HG03565 (cell line): ENCODE data around the gene ARIH2.
A peak's percentile ranks its signal among the peaks of the same experiment; 100 is the strongest.

ENCODE experiments used
- ATAC-seq: cut with Tn5 transposase; IDR thresholded peaks from one replicate; pipeline ENCODE4 v1.9.1; 2021; ENCODE audit warnings: mild to moderate bottlenecking, moderate library complexity; ENCODE audit not compliant: unreplicated experiment

ARIH2 gene

GRCh38 chr3:49017971-49018706, 99.5 kb downstream of the ARIH2 start, which contains the start of gene DALRD3:
DALRD3 (minus strand) TSS chr3:49018580; CDS start chr3:49018564, 16 bp downstream.
- ATAC-seq: no peak

DNA sequence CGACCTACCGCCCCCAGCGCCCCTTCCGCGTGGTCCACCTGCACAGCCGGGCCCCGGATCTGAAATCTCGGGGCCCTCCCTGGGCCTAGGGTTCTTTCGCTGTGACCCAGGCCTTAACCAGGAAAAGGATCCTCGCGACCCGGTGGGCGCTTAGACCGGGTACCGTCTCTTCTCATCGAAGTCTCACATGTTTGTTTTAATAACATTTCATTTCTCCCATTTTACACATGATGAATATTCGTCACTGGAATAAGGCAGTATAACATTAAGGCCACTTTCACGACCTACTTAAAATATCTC, 100.0 kb downstream of the ARIH2 start:
- no peak for ATAC-seq

DNA sequence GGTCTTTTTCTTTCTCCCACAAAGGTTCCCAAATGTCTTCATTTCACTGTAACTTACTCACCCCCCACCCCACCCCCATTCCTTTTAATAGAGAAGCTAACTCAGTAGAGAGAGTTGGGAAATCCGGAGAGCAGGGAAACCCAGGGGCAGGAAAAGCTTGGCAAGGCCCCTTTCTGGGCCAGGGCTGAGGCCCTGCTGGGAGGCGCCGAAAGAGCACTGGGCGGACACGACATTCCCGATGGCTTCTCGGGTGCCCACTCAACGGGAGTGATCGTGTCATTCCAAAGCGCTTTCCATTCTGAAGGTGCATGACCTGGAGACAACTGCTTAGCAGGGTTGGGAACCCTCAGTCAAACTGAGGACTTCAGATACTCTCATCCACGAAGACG, 101.3 kb downstream of the ARIH2 start:
- ATAC-seq: no peak

- ATAC-seq: no peak
Observed at GRCh38 chr3:49020330-49021212, 101.9 kb downstream of the ARIH2 start.

DNA sequence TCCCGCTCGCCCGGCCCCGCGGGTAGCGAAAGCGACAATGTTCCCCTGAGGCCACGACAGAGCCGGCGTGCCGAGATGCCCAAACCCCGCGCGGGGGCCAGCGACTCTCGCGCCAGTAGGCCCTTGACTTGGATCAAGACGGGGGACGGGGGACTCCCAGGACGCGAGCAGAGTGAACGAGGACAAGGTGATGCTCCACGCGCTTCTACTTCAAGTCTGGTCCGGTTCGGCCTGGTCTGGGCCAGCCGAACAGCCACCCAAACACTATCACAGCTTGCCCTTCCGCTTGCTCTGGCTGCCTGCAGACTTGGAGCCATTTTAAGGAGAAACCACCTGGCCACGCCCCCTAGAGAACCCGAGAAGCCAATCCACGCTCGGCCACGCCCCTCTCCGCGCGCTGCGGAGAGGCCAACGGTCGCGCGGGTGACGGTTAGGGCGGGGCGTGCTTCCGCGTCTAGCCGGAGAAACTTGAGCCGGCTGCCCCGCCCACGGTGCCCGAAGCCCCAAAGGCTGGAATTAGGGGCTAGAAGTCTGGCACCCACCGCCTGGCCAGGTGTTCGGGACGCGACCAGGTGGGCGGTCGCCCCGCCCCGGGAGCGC, 102.7 kb downstream of the ARIH2 start:
- ATAC-seq: peak; percentile 34

DNA sequence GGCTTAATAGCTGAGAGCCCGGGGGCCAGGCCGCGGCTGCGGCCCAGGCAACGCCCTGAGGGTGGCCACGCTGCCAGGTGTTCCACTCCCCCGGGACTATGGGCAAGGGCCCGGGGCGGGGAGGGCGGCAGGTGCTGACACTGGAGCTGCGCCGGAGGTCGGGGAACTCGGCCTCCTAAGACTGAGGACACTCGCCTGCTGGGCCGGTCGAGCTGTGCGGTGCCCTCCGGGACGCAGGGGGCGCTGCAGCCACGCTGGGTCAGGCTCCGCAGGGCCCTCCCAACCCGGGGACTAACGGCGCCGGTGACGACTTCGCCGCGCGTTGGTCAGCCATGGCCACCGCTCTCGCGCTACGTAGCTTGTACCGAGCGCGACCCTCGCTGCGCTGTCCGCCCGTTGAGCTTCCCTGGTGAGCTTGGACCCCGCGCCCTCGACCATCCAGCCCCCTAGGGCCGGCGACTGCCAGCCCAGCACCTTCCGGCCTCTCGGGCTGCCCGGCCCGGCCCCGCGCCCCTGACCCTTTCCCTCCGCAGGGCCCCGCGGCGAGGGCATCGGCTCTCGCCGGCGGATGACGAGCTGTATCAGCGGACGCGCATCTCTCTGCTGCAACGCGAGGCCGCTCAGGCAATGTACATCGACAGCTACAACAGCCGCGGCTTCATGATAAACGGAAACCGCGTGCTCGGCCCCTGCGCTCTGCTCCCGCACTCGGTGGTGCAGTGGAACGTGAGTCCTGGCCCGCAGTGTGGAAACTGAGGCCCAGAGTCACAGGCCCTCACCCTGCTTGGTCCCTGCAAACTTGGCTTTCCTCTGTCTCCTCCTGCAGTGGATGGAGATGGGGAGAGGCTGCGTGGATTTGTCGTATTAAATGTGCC, 103.4 kb downstream of the ARIH2 start, which contains the start of gene NDUFAF3:
NDUFAF3 (plus strand) TSS at position 309 of the 875 bp plus-strand sequence; CDS start at position 333, 24 bp downstream.
- ATAC-seq: peak; percentile 39

DNA sequence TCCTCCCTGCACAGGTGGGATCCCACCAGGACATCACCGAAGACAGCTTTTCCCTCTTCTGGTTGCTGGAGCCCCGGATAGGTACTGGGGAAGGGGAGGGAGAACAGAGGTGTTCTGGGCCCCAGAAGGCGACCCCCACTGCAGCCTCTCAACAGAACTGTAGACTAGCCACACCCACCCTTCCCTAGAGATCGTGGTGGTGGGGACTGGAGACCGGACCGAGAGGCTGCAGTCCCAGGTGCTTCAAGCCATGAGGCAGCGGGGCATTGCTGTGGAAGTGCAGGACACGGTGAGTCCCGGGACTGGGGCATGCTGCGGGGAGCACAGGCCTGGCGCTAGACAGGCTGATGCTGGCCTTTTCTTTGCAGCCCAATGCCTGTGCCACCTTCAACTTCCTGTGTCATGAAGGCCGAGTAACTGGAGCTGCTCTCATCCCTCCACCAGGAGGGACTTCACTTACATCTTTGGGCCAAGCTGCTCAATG, 104.1 kb downstream of the ARIH2 start:
- ATAC-seq: no peak

- no peak for ATAC-seq
Observed at GRCh38 chr3:49023775-49024174, 105.1 kb downstream of the ARIH2 start.

- ATAC-seq: no peak
Observed at GRCh38 chr3:49024449-49024848, 105.8 kb downstream of the ARIH2 start.

- ATAC-seq: no peak
Observed at GRCh38 chr3:49025005-49025792, 106.6 kb downstream of the ARIH2 start.

GRCh38 chr3:49025793-49026520, 107.3 kb downstream of the ARIH2 start:
- no peak for ATAC-seq

- ATAC-seq: no peak
Observed at GRCh38 chr3:49026536-49026935, 107.9 kb downstream of the ARIH2 start.

DNA sequence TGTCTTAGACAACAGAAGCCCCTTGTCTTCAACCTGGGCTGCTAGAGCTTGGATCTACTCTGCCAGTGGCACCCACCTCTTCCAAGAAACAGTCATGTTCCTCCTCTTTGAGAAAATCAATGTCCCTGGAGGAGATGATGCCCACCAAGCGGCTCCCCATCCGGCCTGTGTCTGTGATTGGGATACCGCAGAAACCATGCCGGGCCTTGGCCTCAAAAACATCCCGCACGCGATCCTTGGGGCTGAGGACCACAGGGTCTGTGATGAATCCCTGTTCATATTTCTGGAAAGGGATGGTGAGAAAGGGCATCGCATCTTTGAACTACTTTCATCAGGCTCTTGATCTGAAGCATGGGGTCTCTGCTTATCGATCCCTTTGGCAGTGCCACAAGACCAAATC, 109.0 kb downstream of the ARIH2 start:
- no peak for ATAC-seq

GRCh38 chr3:49028298-49028672, 109.6 kb downstream of the ARIH2 start:
- no peak for ATAC-seq

DNA sequence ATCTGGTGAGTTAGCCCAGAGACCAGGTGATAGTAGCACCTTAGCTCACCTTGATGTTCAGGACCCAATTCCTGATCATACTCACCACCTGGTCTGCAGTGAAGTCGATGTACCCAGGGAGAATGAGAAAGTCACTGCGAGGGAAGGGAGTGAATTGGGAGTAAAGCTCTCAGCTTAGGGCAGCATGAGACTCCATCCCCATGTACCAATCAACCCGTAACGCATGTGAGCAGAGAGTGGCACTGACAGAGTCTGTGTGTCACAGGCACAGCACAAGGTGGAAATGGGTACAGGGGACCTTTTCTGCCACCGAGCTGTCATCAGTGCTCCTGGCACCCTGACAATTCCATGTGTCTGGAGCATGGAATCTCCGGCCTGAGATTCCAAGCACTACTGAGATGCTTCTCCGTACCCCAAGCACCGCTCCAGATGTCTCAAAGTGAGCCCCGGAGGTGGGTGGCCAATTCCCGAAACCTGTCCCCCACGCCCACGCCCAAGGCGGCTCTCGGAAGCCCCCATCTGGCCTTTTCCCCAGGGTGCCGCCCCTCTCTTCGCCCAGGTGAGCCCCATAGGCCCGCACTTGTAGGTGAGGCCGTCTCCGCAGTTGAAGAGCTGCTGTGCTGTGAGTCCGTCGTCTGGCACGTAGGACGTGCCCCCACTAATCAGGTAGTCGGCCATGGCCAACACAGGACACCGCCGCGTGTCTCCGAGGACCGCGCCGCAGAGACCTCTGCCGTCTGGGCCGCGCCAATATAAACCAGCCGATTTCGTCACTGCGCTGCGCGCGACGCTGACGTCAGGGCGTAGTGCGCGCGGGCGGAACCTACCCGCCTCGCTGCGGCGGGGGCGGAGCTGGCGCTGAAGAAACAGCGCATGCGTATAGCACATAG, 110.3 kb downstream of the ARIH2 start, which contains the start of gene IMPDH2:
IMPDH2 (minus strand) TSS at position 726 of the 890 bp plus-strand sequence; CDS start at position 678, 48 bp downstream.
- peak; percentile 88 for ATAC-seq

DNA sequence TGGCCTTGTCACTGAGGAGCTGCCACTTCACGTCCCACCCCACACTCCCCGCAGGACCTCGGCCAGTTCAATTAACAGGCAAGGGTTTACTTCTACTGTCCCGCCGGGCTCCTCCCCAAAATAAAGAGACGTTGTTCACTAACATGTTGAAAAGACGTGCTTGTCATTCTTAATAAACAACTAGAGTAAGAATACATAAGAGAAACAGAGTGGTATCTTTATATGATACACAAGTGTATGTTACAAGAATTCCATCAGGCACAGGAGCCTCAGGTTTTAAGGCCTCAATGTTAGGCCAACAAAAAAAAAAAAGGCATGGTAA, 110.9 kb downstream of the ARIH2 start:
- no peak for ATAC-seq

GRCh38 chr3:49030321-49030720, 111.7 kb downstream of the ARIH2 start:
- ATAC-seq: no peak

GRCh38 chr3:49032646-49033304, 114.1 kb downstream of the ARIH2 start:
- no peak for ATAC-seq
